Measurements from ENCODE around the gene NOSIP.
A peak's percentile ranks its signal among the peaks of the same experiment; 100 is the strongest.

NOSIP gene

GRCh38 chr19:49534632-49535385, 45.5 kb downstream of the NOSIP start:
- no peaks in the 10 kb centered on the region for H3K36me3 ChIP-seq (ENCODE audit: low read depth)

GRCh38 chr19:49533551-49534488, 46.5 kb downstream of the NOSIP start:
- H3K36me3 ChIP-seq (ENCODE audit: low read depth): no peaks in the 10 kb centered on the region
- no peak for DNase-seq (ENCODE audit: low spot score)
- no peaks in the 10 kb centered on the region for H3K4me1 ChIP-seq (ENCODE audit: insufficient read depth, poor library complexity, severe bottlenecking)
- no peaks in the 10 kb centered on the region for H3K9me3 ChIP-seq (ENCODE audit: severe bottlenecking)
- peak; percentile 87 for ATAC-seq (ENCODE audit: low read depth)
- peak overlapping the region; percentile 39 for H3K4me3 ChIP-seq (ENCODE audit: severe bottlenecking)
- H3K27me3 ChIP-seq (ENCODE audit: insufficient read depth, poor library complexity, severe bottlenecking): no peaks in the 10 kb centered on the region
- peak; percentile 39 for TF ChIP-seq CTCF (IDR thresholded peaks at IDR 0.05; ENCODE audit: poor library complexity, severe bottlenecking)
- no peak overlapping the region for H3K27ac ChIP-seq (ENCODE audit: poor library complexity, severe bottlenecking)

More at GRCh38 chr19:49534632-49535385, 45.5 kb downstream of the NOSIP start:
- no peaks in the 10 kb centered on the region for H3K27me3 ChIP-seq (ENCODE audit: insufficient read depth, poor library complexity, severe bottlenecking)
- H3K9me3 ChIP-seq (ENCODE audit: severe bottlenecking): no peaks in the 10 kb centered on the region
- H3K27ac ChIP-seq (ENCODE audit: poor library complexity, severe bottlenecking): no peak overlapping the region
- H3K4me3 ChIP-seq (ENCODE audit: severe bottlenecking): peak overlapping the region; percentile 39
- ATAC-seq (ENCODE audit: low read depth) (no peak), DNase-seq (ENCODE audit: low spot score) (no peak)
- TF ChIP-seq CTCF (IDR thresholded peaks at IDR 0.05; ENCODE audit: poor library complexity, severe bottlenecking): no peak
- H3K4me1 ChIP-seq (ENCODE audit: insufficient read depth, poor library complexity, severe bottlenecking): no peaks in the 10 kb centered on the region

- Histone ChIP-seq H3K9me3 (ENCODE audit: severe bottlenecking) (no peaks in the 10 kb centered on the region), H3K27me3 (ENCODE audit: insufficient read depth, poor library complexity, severe bottlenecking) (no peaks in the 10 kb centered on the region), H3K4me1 (ENCODE audit: insufficient read depth, poor library complexity, severe bottlenecking) (no peaks in the 10 kb centered on the region), H3K36me3 (ENCODE audit: low read depth) (no peaks in the 10 kb centered on the region), H3K27ac (ENCODE audit: poor library complexity, severe bottlenecking) (no peak overlapping the region), H3K4me3 (ENCODE audit: severe bottlenecking) (no peak overlapping the region)
- DNase-seq (ENCODE audit: low spot score): no peak
- ATAC-seq (ENCODE audit: low read depth): no peak
- no peak for TF ChIP-seq CTCF (IDR thresholded peaks at IDR 0.05; ENCODE audit: poor library complexity, severe bottlenecking)
These were observed 49.6 kb downstream of the NOSIP start for GRCh38 chr19:49530708-49531107.

GRCh38 chr19:49528211-49528771, 52.1 kb downstream of the NOSIP start:
- Histone ChIP-seq H3K27ac (ENCODE audit: poor library complexity, severe bottlenecking) (no peak overlapping the region), H3K36me3 (ENCODE audit: low read depth) (no peaks in the 10 kb centered on the region), H3K4me1 (ENCODE audit: insufficient read depth, poor library complexity, severe bottlenecking) (no peaks in the 10 kb centered on the region), H3K4me3 (ENCODE audit: severe bottlenecking) (peak overlapping the region; percentile 26), H3K27me3 (ENCODE audit: insufficient read depth, poor library complexity, severe bottlenecking) (no peaks in the 10 kb centered on the region), H3K9me3 (ENCODE audit: severe bottlenecking) (no peaks in the 10 kb centered on the region)
- no peak for ATAC-seq (ENCODE audit: low read depth)
- TF ChIP-seq CTCF (IDR thresholded peaks at IDR 0.05; ENCODE audit: poor library complexity, severe bottlenecking): no peak
- DNase-seq (ENCODE audit: low spot score): no peak
